Vagina (tissue), 2 donors: ENCODE data around the gene PPM1A.

Experiments used
- POLR2A ChIP-seq, 2 donors: fragments of 450-650 bp; IDR thresholded peaks; one replicate each; pipeline ENCODE4 v1.6.1; 2017; ENCODE audit warnings: antibody characterized with exemption in 2 of 2, mild to moderate bottlenecking in 2 of 2, moderate library complexity in 2 of 2
- POLR2AphosphoS5 ChIP-seq, 2 donors: sonication (generic); formaldehyde crosslinking; IDR thresholded peaks; one replicate each; pipeline ENCODE4 v1.9.0; 2017; ENCODE audit warnings: antibody characterized with exemption in 2 of 2, mild to moderate bottlenecking in 2 of 2, low read depth in 1 of 2; ENCODE audit not compliant: insufficient read depth in 1 of 2
- TF ChIP-seq, protein P1 (sequence below), 3 experiments: fragments of 450-650 bp in 2 of 3; fragments of 200-600 bp in 1 of 3; sonication (generic) in 1 of 3; IDR thresholded peaks; one replicate each; pipeline ENCODE4 v1.5.1; 2017 to 2019; ENCODE audit warnings: antibody characterized with exemption in 3 of 3, mild to moderate bottlenecking in 2 of 3, moderate library complexity in 2 of 3

DNA sequence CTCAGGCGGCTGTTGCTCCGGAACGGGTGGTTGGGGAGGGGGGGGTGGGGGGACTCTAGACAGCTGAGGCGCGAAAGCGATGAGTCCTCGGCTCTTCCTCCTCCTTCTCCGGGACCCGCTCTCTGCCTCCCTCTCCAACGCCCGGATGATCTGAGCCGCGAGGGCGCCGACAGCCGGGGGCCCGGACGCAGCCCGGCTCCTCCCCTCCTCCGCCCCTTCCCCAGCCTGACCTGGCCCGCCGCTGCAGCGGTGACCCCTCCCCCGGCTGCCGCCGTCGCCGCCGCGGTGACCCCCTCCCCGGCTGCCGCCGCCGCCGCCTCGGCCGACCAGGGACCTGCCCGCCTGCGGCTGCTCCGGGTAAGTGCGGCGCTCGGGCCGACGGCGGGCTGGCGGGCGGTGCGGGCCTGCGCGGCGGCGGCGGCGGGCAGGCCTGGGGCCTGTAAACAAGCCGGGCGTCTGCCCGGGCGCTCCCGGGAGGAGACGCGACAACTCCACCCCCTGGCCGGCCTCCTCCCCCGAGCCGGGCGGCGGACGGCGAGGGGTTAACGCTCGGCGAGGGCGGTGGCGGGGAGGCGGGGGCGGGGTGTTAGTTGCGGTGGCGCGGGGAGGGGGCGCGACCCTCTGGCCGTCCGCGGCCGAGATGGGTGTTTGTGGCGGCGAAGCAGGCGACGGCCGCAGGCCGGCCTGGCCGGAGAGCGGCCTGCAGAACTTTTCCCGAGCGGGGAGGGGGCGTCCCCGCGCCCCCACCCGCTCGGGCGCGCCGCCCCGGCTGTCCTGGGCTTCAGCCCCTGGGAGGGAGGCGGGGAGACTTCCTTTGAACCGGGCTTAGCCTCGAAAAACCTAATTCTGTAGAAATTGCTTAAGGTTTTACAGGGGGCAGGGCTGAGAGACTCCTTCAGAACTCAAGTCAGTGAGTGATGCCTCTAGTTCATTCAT is 568 bp downstream of the PPM1A start:
- TF ChIP-seq, protein P1, sequence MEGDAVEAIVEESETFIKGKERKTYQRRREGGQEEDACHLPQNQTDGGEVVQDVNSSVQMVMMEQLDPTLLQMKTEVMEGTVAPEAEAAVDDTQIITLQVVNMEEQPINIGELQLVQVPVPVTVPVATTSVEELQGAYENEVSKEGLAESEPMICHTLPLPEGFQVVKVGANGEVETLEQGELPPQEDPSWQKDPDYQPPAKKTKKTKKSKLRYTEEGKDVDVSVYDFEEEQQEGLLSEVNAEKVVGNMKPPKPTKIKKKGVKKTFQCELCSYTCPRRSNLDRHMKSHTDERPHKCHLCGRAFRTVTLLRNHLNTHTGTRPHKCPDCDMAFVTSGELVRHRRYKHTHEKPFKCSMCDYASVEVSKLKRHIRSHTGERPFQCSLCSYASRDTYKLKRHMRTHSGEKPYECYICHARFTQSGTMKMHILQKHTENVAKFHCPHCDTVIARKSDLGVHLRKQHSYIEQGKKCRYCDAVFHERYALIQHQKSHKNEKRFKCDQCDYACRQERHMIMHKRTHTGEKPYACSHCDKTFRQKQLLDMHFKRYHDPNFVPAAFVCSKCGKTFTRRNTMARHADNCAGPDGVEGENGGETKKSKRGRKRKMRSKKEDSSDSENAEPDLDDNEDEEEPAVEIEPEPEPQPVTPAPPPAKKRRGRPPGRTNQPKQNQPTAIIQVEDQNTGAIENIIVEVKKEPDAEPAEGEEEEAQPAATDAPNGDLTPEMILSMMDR (IDR thresholded peaks at IDR 0.05), result no peak
- TF ChIP-seq POLR2A (IDR thresholded peaks at IDR 0.05) (peak in 1 of 2 donors; percentile 43), POLR2AphosphoS5 (IDR thresholded peaks at IDR 0.05; ENCODE audit: insufficient read depth in 1 of 2, low read depth in 1 of 2) (no peak)
